Measurements from ENCODE around the gene C1orf105.

- no peak for TF ChIP-seq CTCF (tag by site-specific recombination; IDR thresholded peaks at IDR 0.05)
- TF ChIP-seq SCRT2 (tag by site-specific recombination; IDR thresholded peaks at IDR 0.05), result no peak
- no peak for TF ChIP-seq ZBTB11 (tag by site-specific recombination; conservative IDR thresholded peaks at IDR 0.05; ENCODE audit: low read depth)
- TF ChIP-seq ZNF629 (tag by site-specific recombination; IDR thresholded peaks at IDR 0.05), result no peak
- TF ChIP-seq KLF1 (tag by site-specific recombination; IDR thresholded peaks at IDR 0.05), result no peak
- TF ChIP-seq ZEB2 (tag by site-specific recombination; IDR thresholded peaks at IDR 0.05), result no peak
- TF ChIP-seq ZBTB7A (tag by site-specific recombination; IDR thresholded peaks at IDR 0.05; ENCODE audit: low read depth), result no peak
- TF ChIP-seq ZNF510 (tag by site-specific recombination; IDR thresholded peaks at IDR 0.05; ENCODE audit: insufficient replicate concordance), result no peak
- TF ChIP-seq ZNF560 (tag by site-specific recombination; IDR thresholded peaks at IDR 0.05; ENCODE audit: borderline replicate concordance), result no peak
- TF ChIP-seq ZNF274 (IDR thresholded peaks at IDR 0.05; ENCODE audit: low read length), result no peak
- no peak for TF ChIP-seq ZNF274 (tag by site-specific recombination; IDR thresholded peaks at IDR 0.05; ENCODE audit: borderline replicate concordance)
- no peak for TF ChIP-seq ATF2 (tag by site-specific recombination; IDR thresholded peaks at IDR 0.05; ENCODE audit: low read depth)
- no peak for TF ChIP-seq ZNF530 (tag by site-specific recombination; IDR thresholded peaks at IDR 0.05; ENCODE audit: low read depth)
- no peak for TF ChIP-seq BCL11A (tag by site-specific recombination; IDR thresholded peaks at IDR 0.05; ENCODE audit: low read depth)
- TF ChIP-seq ZNF140 (tag by site-specific recombination; IDR thresholded peaks at IDR 0.05), result no peak
These were observed 27.2 kb downstream of the C1orf105 start for GRCh38 chr1:172447641-172448040.

Measured in HEK293 (cell line).